GM21825 (cell line): ENCODE data around the gene KLHL30.

ENCODE experiments used
- ATAC-seq: cut with Tn5 transposase; IDR thresholded peaks from one replicate; pipeline ENCODE4 v1.9.1; 2021; ENCODE audit warnings: mild to moderate bottlenecking, moderate library complexity; ENCODE audit not compliant: unreplicated experiment

The KLHL30 gene

DNA sequence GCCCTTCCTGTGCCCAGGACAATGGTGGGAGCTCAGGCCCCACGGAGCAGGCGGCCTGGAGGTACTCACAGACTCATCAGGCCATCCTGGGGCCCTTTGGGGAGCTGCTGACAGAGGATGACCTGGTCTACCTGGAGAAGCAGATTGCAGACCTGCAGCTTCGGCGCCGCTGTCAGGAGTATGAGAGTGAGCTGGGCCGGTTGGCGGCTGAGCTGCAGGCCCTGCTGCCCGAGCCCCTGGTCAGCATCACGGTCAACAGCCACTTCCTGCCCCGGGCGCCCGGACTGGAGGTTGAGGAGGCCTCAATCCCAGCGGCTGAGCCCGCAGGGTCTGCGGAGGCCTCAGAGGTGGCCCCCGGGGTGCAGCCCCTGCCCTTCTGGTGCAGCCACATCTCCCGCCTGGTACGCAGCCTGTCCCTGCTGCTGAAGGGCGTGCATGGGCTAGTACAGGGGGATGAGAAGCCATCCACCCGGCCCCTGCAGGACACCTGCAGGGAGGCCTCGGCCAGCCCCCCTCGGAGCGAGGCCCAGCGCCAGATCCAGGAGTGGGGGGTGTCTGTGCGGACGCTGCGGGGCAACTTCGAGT, 8.3 kb upstream of the KLHL30 start:
- ATAC-seq, result no peak

DNA sequence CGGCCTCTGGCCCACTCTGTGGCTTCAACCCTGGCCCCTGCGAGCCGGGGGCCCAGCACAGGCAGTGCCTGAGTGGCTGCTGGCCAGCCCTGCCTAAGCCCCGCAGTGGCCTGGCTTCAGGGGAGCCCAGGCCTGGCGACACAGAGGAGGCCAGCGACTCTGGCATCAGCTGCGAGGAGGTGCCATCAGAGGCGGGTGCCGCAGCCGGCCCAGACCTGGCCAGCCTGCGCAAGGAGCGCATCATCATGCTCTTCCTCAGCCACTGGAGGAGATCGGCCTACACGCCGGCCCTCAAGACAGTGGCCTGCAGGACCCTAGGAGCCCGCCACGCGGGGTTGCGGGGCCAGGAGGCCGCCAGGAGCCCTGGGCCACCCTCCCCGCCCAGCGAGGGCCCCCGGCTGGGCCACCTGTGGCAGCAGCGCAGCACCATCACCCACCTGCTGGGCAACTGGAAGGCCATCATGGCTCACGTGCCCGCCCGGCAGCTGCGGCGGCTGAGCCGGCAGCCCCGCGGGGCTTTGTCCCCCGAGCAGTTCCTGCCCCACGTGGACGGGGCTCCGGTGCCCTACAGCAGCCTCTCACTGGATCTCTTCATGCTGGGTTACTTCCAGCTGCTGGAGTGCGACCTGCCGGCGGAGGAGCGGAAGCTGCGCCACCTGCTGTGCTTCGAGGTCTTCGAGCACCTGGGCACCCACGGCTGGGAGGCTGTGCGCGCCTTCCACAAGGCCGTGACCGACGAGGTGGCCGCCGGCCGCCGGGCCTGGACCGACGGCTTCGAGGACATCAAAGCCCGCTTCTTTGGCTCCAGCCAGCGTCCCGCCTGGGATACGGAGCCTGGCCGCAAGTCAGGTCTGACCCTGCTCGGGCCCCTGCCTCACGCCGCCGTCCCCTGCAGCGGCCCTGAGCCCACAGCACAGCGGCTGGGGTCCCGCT, 7.5 kb upstream of the KLHL30 start:
- ATAC-seq, result no peak

DNA sequence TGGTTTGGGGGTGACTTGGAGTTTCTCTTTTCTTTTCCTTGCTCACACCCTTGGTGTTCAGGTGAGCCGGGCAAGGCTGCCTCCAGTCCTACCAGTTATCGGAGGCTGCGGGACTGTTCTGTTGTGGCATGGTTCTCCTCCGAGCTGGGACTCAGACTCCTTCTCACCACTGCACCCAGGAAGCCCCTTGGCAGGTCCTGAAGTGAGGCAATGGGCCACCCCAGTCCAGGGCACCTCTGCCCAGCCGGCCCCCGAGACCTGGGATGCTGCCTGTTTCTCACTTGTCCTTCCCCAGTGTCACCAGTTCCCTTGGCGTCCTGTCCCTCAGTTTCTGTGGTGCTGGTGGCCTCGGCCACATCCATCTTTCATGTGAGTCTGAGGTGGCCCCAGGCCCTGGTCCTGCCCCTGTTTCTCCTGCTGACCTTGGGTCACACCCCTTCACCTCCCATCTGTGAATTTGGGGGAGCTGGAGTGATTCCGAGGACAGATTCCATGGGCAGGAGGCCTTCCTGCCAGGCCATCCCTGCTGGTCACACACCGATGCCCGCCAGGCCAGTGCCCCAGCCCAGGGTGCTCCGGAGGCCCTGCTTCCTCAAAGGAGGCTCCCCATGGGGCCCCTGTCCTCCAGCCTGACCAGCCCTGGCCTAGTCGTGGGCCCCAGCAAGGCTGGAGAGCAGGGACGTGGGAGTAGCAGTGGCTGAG, 6.6 kb upstream of the KLHL30 start:
- no peak for ATAC-seq

DNA sequence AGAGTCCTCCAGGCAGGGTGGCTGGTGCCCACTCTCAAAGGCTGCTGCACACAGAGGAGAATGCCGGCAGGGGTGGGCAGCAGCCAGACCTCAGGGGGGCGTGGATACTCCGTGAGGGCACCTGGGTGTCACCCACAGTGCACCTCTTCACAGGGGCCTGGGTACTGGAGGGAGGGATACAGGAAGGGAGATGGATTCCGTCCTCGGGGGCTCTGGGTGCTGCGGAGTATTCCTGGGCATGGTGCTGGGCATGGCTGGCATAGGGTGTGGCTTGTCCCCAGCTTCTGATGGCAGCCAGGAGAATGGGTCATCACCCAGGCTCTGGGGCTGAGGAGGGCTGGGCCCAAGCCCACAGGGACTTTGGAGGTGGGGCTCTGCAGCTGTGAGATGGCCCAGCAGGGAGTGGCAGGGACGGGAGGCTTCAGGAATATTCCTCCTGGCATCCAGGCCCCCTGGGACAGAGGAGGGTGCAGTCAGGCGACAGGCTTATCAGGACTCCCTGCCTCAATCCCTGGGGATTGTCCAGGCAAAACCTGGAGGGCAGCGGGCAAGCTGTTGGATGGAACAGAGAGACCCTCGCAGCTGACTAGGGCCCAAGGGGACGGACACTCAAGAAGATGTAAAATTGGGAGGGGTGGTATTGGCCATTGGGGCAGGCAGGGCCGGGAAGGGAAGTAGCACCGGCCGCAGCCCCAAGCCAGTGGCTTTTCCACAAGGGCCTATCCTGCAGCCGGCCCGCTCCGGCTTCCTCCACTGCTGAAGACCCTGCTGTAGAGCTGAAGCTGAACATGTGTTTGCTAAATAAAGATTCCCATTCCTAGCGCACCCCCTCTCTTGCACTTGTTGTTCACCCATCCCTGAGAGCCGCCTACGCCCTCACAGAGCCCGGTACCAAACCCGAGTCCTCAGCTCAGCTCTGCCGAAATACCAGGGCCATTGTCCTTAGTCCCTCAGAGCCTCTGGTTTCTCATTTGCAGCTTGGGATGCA, 5.7 kb upstream of the KLHL30 start:
- no peak for ATAC-seq

DNA sequence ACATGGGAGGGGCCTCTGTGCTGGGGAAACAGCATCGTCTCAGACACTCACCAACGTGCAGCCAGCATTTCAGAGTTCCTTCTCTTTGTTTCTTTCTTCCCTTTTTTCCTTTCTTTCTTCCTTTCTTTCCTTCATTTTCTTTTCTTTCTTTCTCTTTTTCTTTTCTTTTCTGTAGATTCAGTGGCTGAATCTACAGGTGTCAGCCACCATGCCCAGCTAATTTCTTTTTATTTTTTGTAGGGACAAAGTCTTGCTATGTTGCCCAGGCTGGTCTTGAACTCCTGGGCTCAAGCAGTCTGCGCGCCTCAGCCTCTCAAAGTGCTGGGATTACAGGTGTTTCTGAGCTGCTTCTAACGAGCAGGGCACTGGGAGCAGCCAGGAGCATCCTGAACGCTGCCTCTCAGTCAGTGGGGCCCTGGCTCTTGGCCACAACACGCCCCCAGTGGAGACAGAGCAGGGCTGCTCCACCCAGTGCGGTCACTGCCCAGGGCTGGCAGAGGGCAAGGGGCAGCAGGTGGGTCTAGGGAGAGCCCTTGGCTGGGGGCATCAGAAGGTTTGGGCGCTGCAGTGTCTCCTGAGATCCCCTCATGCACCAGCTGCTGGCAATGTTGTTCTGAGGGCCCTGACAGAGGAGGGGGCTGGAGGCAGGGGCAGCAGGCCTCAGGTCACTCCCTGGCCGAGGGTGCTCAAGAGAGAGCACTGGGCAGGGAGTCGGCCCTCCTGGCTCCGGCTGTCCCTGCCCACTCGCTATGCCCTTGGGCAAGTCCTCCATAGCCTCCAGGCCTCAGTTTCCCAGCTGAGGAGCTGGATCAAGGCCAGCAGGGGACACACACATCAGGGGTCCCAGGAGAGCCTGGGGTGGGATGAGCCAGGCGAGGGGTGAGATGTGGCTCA, 4.7 kb upstream of the KLHL30 start:
- ATAC-seq, result no peak

DNA sequence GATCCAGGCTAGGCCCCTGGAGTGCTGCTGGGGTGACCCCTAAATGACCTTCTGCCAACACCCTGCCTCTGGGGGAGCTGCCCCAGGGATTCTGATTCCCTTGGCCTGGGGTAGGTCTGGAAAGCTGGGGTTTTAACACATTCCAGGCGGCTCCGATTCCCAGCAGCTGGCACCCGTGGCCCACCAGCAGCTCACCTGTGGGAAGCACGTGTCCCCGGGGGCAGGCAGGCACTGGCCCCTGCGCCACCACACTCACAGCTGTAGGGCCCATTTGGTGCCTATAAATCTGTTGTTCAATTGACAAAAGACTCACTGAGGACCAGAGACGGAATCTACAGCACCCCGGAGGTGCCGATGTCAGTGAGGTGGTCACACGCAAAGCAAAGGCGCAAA, 4.1 kb upstream of the KLHL30 start:
- no peak for ATAC-seq

DNA sequence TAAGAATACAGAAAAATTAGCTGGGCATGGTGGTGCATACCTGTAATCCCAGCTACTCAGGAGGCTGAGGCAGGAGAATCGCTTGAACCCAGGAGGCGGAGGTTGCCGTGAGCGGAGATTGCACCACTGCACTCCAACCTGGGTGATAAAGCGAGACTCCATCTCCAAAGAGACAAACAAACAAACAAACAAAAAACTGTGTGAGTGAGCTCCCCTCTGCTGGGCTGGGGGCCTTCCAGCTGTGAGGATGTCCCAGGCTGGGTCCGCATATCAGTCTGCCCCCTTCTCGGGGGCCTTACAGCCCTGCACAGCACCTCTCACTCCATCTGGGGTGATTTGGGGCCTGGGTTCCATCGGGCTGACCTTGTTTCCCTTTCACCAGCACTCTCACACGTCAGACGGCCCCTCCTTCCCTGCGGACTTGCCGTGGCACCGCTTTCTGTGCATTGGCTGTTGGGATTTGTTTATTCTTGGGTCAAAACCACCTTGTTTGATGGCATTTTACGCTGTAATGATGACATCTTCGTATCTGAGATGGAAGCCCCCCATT, 2.8 kb upstream of the KLHL30 start:
- no peak for ATAC-seq

DNA sequence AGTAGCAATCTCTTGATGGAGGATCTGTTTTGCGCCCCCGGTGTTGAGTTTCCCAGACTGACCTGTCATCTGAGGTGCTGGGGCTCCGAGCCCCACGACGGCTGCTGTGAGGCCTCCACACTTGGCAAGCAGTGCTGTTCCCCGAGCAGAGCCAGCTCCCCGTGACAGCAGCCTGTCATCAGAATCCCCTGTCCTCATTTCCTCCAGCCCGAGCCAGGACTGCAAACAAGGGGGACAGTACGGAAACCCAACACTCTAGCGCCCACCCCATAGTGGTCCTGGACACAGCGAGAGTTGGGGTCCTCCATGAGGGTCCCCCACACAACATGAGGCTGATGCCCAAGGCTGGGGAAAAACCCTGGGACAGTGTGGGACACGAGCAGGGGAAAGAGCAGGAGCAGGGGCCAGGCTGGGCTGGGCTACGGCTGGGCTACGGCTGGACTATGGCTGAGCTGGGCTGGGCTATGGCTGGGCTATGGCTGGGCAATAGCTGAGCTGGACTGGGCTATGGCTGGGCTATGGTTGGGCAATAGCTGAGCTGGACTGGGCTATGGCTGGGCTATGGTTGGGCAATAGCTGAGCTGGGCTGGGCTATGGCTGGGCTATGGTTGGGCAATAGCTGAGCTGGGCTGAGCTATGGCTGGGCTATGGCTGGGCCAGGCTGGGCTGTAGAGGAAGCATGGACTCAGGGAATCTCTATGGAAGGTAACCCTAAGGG, 1.5 kb upstream of the KLHL30 start:
- ATAC-seq, result no peak

DNA sequence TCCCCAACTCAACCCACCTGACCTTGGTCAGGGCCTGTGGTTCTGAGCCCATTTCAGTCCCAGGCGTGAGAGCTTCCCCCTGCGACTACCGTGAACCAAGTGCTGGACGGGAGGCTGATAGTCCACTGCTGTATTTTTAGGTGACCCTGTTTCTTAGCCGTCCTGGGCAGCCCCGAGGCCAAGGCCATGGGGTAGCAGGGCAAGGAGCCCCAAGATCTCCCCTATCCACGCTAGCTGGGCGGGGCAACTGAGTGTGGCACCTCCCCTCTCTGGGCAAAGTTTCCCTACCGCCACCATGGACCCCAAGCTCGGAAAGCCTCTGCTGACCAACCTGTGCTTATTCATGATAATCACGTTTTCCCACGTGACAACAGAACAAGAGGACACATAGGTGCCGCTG, 583 bp upstream of the KLHL30 start:
- ATAC-seq, result no peak

DNA sequence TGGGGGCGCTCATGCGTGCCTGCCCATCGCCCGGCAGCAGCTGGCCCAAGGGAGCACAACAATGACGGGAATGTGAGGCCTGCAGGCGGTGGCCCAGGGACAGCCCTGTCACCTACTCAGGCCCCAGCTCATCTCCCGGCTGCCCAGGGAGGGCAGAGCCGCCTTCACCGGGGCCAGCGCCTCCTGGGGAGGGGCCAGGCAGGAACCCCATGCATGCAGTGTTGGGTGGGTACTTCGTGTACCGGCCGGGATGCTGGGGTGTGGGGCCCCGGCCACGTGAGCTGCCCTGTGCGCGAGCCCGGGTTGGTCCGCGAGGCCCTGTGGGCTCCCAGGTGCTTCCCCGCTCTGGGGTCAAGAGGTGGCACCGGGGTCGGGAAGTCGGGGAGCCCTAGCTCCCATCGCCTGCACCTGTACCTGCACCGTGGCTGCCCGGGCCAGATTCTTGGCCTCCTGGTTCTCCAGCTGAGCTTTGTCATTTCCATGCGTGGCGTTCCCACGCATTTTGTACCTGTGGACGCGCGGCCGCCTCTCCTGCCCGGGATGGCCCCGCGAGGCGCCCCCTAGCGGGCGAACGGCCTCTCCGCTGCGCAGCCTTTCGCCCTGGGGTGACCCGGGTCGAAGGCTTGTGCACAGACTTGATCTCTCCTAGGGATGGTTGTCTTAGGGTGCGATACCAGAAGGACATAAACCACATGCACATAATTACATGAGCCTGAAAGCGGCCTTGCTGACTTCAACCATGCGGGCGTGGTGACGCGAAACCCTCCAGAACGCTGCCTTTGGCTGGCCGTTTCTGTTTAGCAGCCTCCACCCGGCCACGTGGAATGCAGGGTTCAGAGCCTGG, 950 bp downstream of the KLHL30 start:
- no peak for ATAC-seq

DNA sequence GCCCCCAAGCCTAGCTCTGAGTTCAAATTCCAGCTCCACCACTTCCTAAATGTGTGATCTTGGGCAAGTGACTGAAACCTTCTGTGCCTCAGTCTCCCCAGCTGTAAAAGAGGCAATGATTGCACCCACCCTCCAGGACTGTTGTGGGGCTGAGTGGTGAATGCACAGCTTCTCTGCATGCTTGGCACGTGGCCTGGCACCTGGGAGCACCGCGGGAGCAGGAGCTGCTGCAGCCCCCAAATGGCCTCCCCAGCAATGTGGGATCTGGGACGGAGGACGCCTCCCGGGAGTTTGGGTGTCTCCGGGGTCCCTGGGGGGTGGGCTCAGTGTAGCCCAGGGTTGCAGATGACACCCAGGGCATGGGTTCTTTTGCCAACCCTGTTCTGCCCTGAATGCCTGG, 1.6 kb downstream of the KLHL30 start:
- ATAC-seq, result no peak

DNA sequence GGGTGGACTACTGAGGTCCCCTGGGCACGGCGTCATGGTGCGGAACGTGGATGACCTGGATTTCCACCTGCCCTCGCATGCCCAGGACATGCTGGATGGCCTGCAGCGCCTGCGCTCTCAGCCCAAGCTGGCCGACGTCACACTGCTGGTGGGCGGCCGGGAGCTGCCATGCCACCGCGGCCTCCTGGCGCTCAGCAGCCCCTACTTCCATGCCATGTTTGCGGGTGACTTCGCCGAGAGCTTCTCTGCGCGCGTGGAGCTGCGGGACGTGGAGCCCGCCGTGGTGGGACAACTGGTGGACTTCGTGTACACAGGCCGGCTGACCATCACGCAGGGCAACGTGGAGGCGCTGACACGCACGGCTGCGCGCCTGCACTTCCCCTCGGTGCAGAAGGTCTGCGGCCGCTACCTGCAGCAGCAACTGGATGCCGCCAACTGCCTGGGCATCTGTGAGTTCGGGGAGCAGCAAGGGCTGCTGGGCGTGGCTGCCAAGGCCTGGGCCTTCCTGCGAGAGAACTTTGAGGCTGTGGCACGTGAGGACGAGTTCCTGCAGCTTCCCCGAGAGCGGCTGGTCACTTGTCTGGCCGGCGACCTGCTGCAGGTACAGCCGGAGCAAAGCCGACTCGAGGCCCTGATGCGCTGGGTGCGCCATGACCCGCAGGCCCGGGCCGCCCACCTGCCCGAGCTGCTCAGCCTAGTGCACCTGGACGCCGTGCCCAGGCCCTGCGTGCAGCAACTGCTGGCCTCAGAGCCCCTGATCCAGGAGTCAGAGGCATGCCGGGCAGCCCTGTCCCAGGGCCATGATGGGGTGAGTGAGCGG, 2.5 kb downstream of the KLHL30 start:
- no peak for ATAC-seq

DNA sequence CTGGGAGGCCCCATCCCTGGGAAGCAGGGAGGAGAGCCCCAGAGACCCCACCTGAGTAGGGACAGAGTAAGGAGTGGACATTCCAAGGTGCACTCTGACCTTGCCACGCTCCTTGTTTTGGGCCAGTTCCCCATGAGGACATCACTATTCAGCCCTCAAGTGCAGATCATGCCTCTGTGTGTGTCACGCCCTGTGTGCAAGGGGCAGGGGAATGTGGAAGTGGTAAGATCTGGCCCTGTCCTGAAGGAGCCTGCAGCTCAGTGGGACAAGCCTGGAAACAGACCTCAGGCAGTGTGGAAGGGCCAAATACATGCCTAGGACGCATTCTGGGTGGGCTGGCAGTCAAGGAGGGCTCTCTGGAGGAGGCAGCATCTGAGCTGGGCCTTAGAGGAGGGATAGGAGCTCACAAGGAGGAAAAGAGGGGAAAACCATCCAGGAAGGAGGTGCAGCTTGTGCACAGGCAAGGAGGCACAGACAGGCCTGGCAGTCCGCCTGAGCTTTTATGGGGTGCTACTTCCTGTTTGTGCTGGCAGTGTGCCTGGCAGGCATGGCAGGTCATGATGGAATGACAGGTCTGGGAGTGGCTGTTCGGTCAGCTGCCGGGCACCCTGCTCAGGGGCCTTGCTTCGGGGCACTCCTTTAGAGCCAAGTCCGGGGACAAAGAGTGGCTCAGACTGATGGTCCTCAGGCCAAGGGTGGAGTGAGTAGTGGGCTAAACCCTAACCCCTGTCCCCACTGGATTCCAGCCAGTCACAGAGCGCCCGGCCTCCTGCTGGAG, 3.3 kb downstream of the KLHL30 start:
- ATAC-seq, result no peak

DNA sequence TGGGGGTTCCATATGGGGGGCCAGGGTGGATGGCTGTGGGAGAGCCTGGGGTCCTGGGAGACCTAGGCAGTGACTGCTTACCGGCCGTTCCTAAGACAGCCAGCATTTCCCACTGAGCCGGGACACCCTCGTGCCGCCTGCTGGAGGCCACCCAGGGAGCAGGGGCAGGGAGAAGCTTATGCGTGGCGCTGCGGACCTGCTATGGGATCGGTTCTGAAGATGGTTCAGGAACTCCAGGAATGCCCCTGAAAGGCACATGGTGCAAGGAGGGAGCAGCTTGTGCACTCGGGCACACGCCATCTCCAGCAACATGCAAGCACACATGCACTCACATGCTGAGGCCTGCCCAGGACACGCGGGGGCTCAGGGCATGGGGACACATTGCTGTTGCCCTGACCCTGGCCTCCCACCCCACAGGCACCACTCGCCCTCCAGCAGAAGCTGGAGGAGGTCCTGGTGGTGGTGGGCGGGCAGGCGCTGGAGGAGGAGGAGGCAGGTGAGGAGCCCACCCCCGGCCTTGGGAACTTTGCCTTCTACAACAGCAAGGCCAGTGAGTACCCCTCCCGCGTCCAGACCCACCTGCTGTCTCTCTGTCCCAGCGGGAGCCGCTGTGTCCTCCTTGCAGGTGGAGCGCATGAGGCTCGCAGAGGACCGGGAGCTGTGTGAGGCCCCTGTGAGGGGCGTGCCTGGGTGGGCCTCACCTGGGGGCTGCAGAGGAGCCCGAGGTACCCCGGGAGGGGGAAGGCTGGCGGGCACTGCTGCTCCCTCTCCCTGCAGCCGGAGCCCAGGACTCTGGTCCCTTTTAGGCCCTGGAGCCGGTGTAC, 4.1 kb downstream of the KLHL30 start:
- ATAC-seq, result no peak

DNA sequence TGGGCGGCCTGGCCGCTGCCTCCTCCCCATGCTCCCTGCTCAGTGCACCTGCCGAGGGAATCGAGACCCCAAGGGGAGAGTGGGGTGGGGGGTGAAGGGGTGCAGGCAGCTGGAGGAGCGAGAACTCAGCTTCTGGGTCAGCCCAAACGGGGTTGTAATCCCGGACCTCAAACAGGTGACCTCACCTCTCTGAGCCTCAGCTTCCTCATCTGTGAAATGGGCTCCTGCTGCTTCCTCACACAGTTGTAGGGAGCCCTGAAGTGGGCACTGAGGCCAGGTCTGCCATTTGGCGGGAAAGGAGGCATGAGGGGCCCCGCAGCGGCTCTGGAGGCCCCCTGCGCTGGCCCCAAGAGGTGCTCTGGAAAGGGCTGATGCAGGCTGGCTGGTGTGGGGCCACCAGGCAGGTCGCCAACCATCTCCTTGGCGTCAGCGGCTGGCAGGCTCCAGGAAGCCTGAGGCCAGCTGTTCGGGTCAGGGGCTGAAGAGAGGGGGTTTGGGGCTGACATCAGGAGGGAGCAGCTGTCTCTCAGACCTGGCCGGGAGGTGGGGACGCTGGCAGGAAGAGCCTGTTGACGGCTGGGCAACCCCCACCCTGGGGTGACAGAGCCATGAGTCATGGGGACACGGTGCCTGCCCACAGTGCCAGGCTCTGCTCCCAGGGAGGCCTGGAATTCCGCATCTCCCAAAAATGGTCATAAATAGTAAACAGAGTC, 4.9 kb downstream of the KLHL30 start:
- ATAC-seq, result no peak
